Neural crest cell (in vitro differentiated cells): ENCODE measurements around the gene OPTN. TPM values are rescaled to one million over a fixed set of nuclear protein-coding genes. Genes with fewer than 3 reads are reported as not detected.

Experiments
- DNase-seq: peaks from one replicate; pipeline ENCODE4 v3.0.0; 2021; ENCODE audit warnings: low read depth, mixed read lengths, low spot score
- H3K27ac Mint-ChIP-seq: one replicate; pipeline ENCODE4 v1.8.0; 2021; ENCODE audit warnings: mild to moderate bottlenecking, mixed read lengths; ENCODE audit not compliant: unreplicated experiment
- H3K27me3 Mint-ChIP-seq: 2 replicates; pipeline ENCODE4 v1.8.0; 2021; ENCODE audit warnings: low read depth, mild to moderate bottlenecking, mixed read lengths
- H3K36me3 Mint-ChIP-seq: 2 replicates; pipeline ENCODE4 v1.8.0; 2021; ENCODE audit warnings: low read depth, mild to moderate bottlenecking, mixed read lengths
- H3K4me1 Mint-ChIP-seq: 2 replicates; pipeline ENCODE4 v1.8.0; 2021; ENCODE audit warnings: mixed read lengths
- H3K4me3 Mint-ChIP-seq: one replicate; pipeline ENCODE4 v1.8.0; 2021; ENCODE audit warnings: mild to moderate bottlenecking, mixed read lengths
- H3K9me3 Mint-ChIP-seq: 2 replicates; pipeline ENCODE4 v1.8.0; 2021; ENCODE audit warnings: mixed read lengths
- total RNA-seq: library from RNA; stranded (reverse); gene quantifications from 2 replicates; pipeline ENCODE4 v1.2.1, GENCODE V29; 2021
- TF ChIP-seq, protein P1 (sequence below): fragments of 200-600 bp; sonication (generic); conservative IDR thresholded peaks from 2 replicates; pipeline ENCODE4 v1.5.0; 2021; ENCODE audit warnings: antibody characterized with exemption, mild to moderate bottlenecking

Gene OPTN
- total RNA-seq, 1 donor from 2014 or later = 6.2 TPM

DNA sequence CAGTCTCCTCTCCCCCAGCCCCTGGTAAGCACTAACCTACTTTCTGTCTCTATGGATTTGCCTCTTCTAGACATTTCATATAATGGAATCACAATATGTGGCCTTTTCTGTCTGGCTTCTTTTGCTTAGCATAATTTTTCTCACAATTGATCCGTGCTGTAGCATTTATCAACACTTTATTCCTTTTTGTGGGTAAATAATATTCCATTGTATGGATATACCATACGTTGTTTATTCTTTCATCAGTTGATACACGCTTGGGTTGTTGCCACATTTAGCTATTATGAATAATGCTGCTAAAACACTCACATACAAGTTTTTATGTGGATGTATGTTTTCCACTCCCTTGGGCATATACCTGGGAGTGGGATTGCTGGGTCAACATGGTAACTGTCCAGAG, 87.2 kb downstream of the OPTN start:
- Mint-ChIP-seq H3K9me3 (peaks cover 2% of the 10 kb centered on the region), H3K4me1 (no peaks in the 10 kb centered on the region), H3K4me3 (no peak overlapping the region), H3K27me3 (no peaks in the 10 kb centered on the region), H3K36me3 (peaks cover 33% of the 10 kb centered on the region), H3K27ac (no peak overlapping the region)
- TF ChIP-seq, protein P1, sequence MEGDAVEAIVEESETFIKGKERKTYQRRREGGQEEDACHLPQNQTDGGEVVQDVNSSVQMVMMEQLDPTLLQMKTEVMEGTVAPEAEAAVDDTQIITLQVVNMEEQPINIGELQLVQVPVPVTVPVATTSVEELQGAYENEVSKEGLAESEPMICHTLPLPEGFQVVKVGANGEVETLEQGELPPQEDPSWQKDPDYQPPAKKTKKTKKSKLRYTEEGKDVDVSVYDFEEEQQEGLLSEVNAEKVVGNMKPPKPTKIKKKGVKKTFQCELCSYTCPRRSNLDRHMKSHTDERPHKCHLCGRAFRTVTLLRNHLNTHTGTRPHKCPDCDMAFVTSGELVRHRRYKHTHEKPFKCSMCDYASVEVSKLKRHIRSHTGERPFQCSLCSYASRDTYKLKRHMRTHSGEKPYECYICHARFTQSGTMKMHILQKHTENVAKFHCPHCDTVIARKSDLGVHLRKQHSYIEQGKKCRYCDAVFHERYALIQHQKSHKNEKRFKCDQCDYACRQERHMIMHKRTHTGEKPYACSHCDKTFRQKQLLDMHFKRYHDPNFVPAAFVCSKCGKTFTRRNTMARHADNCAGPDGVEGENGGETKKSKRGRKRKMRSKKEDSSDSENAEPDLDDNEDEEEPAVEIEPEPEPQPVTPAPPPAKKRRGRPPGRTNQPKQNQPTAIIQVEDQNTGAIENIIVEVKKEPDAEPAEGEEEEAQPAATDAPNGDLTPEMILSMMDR = no peak
- no peak for DNase-seq

Other genes with a start within 250 kb of the OPTN start
- gene CCDC3, start 98.5 kb upstream of the OPTN start, total RNA-seq = 6.1 and 6.4 TPM in 2 replicates
- 76.3 and 80.6 TPM in 2 replicates for gene MCM10, start 61.4 kb downstream of the OPTN start, total RNA-seq
- gene UCMA, start 134.2 kb downstream of the OPTN start, total RNA-seq = not detected in 2 replicates
- gene PHYH, start 199.9 kb downstream of the OPTN start, total RNA-seq = 14.9 and 15.1 TPM in 2 replicates
- 158 and 163 TPM in 2 replicates for gene SEPHS1, start 248.1 kb downstream of the OPTN start, total RNA-seq